HepG2 (cell line): ENCODE data around the gene RNF38. TPM values are rescaled to one million over a fixed set of nuclear protein-coding genes. Genes with fewer than 3 reads are reported as not detected.
A peak's percentile ranks its signal among the peaks of the same experiment; 100 is the strongest.

ENCODE experiments used
- ATAC-seq: fragments of 200-7000 bp; cut with Tn5 transposase; 3 replicates; pipeline ENCODE4 v1.9.1; 2020; ENCODE audit warnings: mild to moderate bottlenecking, moderate library complexity
- BruUV-seq: library from RNA; stranded (reverse); fragments of 400-500 nt; replicated peaks from 2 replicates; lab custom pipeline; 2021; lab: Mats Ljungman, UMichigan
- CTCF ChIA-PET: fragments of 300-600 bp; formaldehyde crosslinking; extraction: SDS; loops from one replicate; lab custom pipeline; 2021; ENCODE audit warnings: low total read pairs, inconsistent platforms, low intra/inter-chr PET ratio; lab: Yijun Ruan, JAX
- POLR2A ChIA-PET: fragments of 350-600 bp; sonication (Branson Sonifier 250); formaldehyde crosslinking; loops from one replicate; lab custom pipeline; 2020; ENCODE audit warnings: antibody characterized with exemption, inconsistent platforms; lab: Yijun Ruan, JAX
- DNase-seq: peaks from one replicate; pipeline ENCODE4 v3.0.0-alpha.2; 2015; ENCODE audit warnings: low spot score
- FAIRE-seq: peaks from 3 replicates; lab custom pipeline; 2011; peaks lifted over from hg19 to GRCh38; lab: Jason Lieb, UNC
- H2AFZ ChIP-seq: one replicate; pipeline ENCODE4 v1.6.1; 2011; ENCODE audit warnings: low read length, inconsistent platforms
- H3K27ac ChIP-seq: fragments of 300-600 bp; 3 replicates; pipeline ENCODE4 v1.8.0; 2011; ENCODE audit warnings: mixed run types, mild to moderate bottlenecking, mixed read lengths, low read length, inconsistent platforms; ENCODE audit not compliant: insufficient read depth; ENCODE audit errors: extremely low read length
- H3K27me3 ChIP-seq, 2 experiments: fragments of 200-600 bp in 1 of 2; 2 replicates in 1 of 2; 3 replicates in 1 of 2; pipeline versions ENCODE4 v1.6.0 to v1.8.0; 2011; ENCODE audit warnings: low read length in 2 of 2, mild to moderate bottlenecking in 2 of 2, moderate library complexity in 2 of 2, inconsistent platforms in 1 of 2; ENCODE audit not compliant: insufficient read depth in 2 of 2, control insufficient read depth in 1 of 2
- H3K36me3 ChIP-seq, 2 experiments: fragments of 200-600 bp in 1 of 2; replicated peaks in 1 of 2; 2 replicates in 1 of 2; 3 replicates in 1 of 2; pipeline versions ENCODE4 v1.5.1 to v1.8.0; 2011; ENCODE audit warnings: low read length in 2 of 2, inconsistent platforms in 1 of 2; ENCODE audit not compliant: insufficient read depth in 2 of 2, control insufficient read depth in 1 of 2
- H3K4me1 ChIP-seq: 2 replicates; pipeline ENCODE4 v1.5.1; 2012; ENCODE audit warnings: low read length, inconsistent platforms; ENCODE audit not compliant: insufficient read depth
- H3K4me2 ChIP-seq: 2 replicates; pipeline ENCODE4 v1.6.0; 2011; ENCODE audit warnings: low read depth, low read length, inconsistent platforms
- H3K4me3 ChIP-seq, 3 experiments: fragments of 200-600 bp in 1 of 3; sonication (generic), shearing (Covaris generic) in 1 of 3; replicated peaks in 1 of 3; 2 replicates each; pipeline ENCODE4 v1.5.1; 2011 to 2016; ENCODE audit warnings: low read length in 3 of 3, inconsistent platforms in 2 of 3, low read depth in 2 of 3, mild to moderate bottlenecking in 2 of 3, control low read depth in 1 of 3, mixed read lengths in 1 of 3; ENCODE audit not compliant: insufficient read depth in 1 of 3
- H3K79me2 ChIP-seq: one replicate; pipeline ENCODE4 v1.6.1; 2011; ENCODE audit warnings: low read length, inconsistent platforms; ENCODE audit not compliant: insufficient read depth
- H3K9ac ChIP-seq: 2 replicates; pipeline ENCODE4 v1.6.0; 2011; ENCODE audit warnings: mild to moderate bottlenecking, low read depth, low read length, inconsistent platforms; ENCODE audit not compliant: insufficient read depth
- H3K9me3 ChIP-seq: 2 replicates; pipeline ENCODE4 v1.5.1; 2012; ENCODE audit warnings: mild to moderate bottlenecking, low read length
- H4K20me1 ChIP-seq: 2 replicates; pipeline ENCODE4 v1.6.0; 2011; ENCODE audit warnings: inconsistent platforms, mild to moderate bottlenecking, low read length, moderate library complexity; ENCODE audit not compliant: insufficient read depth
- ASH2L ChIP-seq: fragments of 300-600, 200-600 bp; sonication (generic); IDR thresholded peaks from 2 replicates; pipeline ENCODE4 v1.7.0; 2017; ENCODE audit warnings: low read depth, mild to moderate bottlenecking, moderate library complexity, mixed read lengths, low read length; ENCODE audit not compliant: insufficient read length
- ETV5 ChIP-seq: IDR thresholded peaks from 2 replicates; pipeline ENCODE4 v1.6.1; 2018; ENCODE audit warnings: missing biosample characterization, missing genetic modification reagents, inconsistent platforms, borderline replicate concordance
- GLI4 ChIP-seq: sonication (generic); formaldehyde crosslinking; IDR thresholded peaks from 2 replicates; pipeline ENCODE4 v1.5.1; 2020; ENCODE audit warnings: missing genetic modification reagents, mild to moderate bottlenecking, moderate library complexity, borderline replicate concordance
- HHEX ChIP-seq: IDR thresholded peaks from 2 replicates; pipeline ENCODE4 v1.6.1; 2016; ENCODE audit warnings: control low read depth
- KMT2A ChIP-seq: sonication (generic); formaldehyde crosslinking; IDR thresholded peaks from 2 replicates; pipeline ENCODE4 v1.4.0; 2020; ENCODE audit warnings: missing genetic modification reagents
- MXD4 ChIP-seq: IDR thresholded peaks from 2 replicates; pipeline ENCODE4 v1.6.1; 2016; ENCODE audit warnings: mild to moderate bottlenecking, missing biosample characterization, missing genetic modification reagents
- RXRB ChIP-seq: IDR thresholded peaks from 2 replicates; pipeline ENCODE4 v1.6.1; 2016; ENCODE audit warnings: borderline replicate concordance, missing genetic modification reagents, missing compliant biosample characterization
- SIN3A ChIP-seq: IDR thresholded peaks from 2 replicates; pipeline ENCODE4 v1.6.1; 2011; ENCODE audit warnings: low read depth, mild to moderate bottlenecking, control low read depth, low read length, borderline replicate concordance
- SKI ChIP-seq: fragments of 450-650 bp; IDR thresholded peaks from one replicate; pipeline ENCODE4 v1.6.1; 2018; ENCODE audit warnings: mild to moderate bottlenecking; ENCODE audit not compliant: partially characterized antibody
- U2AF2 ChIP-seq: fragments of 200-400 bp; formaldehyde crosslinking; IDR thresholded peaks from 2 replicates; pipeline ENCODE4 v1.6.1; 2017; ENCODE audit warnings: low read depth, mild to moderate bottlenecking, low read length
- ZBTB3 ChIP-seq: sonication (generic); formaldehyde crosslinking; IDR thresholded peaks from 2 replicates; pipeline ENCODE4 v1.4.0; 2020; ENCODE audit warnings: low read depth, mild to moderate bottlenecking, moderate library complexity, missing genetic modification reagents, borderline replicate concordance
- ZBTB38 ChIP-seq: sonication (generic); formaldehyde crosslinking; IDR thresholded peaks from 2 replicates; pipeline ENCODE4 v1.5.1; 2020; ENCODE audit warnings: mild to moderate bottlenecking, missing genetic modification reagents
- ZNF451 ChIP-seq: sonication (generic); formaldehyde crosslinking; IDR thresholded peaks from 2 replicates; pipeline ENCODE4 v1.5.0; 2020; ENCODE audit warnings: mild to moderate bottlenecking, missing genetic modification reagents
- ZNF616 ChIP-seq: sonication (generic); formaldehyde crosslinking; IDR thresholded peaks from 2 replicates; pipeline ENCODE4 v1.5.0; 2020; ENCODE audit warnings: low read depth, mild to moderate bottlenecking, missing genetic modification reagents
- ZNF816 ChIP-seq: sonication (generic); formaldehyde crosslinking; IDR thresholded peaks from 2 replicates; pipeline ENCODE4 v1.8.0; 2022; ENCODE audit warnings: missing genetic modification reagents, mild to moderate bottlenecking, borderline replicate concordance
- ZNF841 ChIP-seq: sonication (generic); formaldehyde crosslinking; IDR thresholded peaks from 2 replicates; pipeline ENCODE4 v1.8.1; 2023; ENCODE audit warnings: missing genetic modification reagents, borderline replicate concordance
- WGBS: methylation state at CpG from one replicate; pipeline ENCODE4 v1.1.6; 2017; ENCODE audit warnings: low lambda C conversion rate; 5-methylcytosine and 5-hydroxymethylcytosine counted together
- in situ Hi-C: cut with HindIII; loops from 2 replicates; pipeline ENCODE4 v1.10.0; 2017; ENCODE audit warnings: low pct_unique_long_range_greater_than_20kb; ENCODE audit not compliant: extremely low pct_ligation_motif_present
- intact Hi-C: fragments of 100-400 bp; cut with micrococcal nuclease; formaldehyde crosslinking; loops from one replicate; pipeline ENCODE4 v1.10.0; 2022; ENCODE audit not compliant: unreplicated experiment
- polyA plus RNA-seq, 8 experiments: library from polyadenylated mRNA; depleted of rRNA in 3 of 8; stranded (reverse) in 7 of 8; unstranded in 1 of 8; fragments of >200 nt; fragmentation: Illumina TruSeq in 4 of 8; extraction: Trizol in 4 of 8; gene quantifications; 2 replicates each; pipeline versions ENCODE4 v1.2.1 to v1.2.3, GENCODE V29; 2011 to 2016; ENCODE audit warnings: low read depth in 4 of 8, missing spikeins in 1 of 8, mixed read lengths in 1 of 8; ENCODE audit not compliant: insufficient read depth in 1 of 8
- total RNA-seq, 5 experiments: library from RNA; depleted of rRNA; stranded (reverse); fragments of >200 nt; fragmentation: Illumina TruSeq; extraction: Trizol; gene quantifications; 2 replicates each; pipeline ENCODE4 v1.2.3, GENCODE V29; 2016; ENCODE audit warnings: low read depth in 1 of 5
- TF ChIP-seq, protein P1 (sequence below): sonication (generic); formaldehyde crosslinking; IDR thresholded peaks from 2 replicates; pipeline ENCODE4 v1.4.0; 2020; ENCODE audit warnings: missing genetic modification reagents, borderline replicate concordance
- TF ChIP-seq, protein P2 (sequence below): sonication (generic); formaldehyde crosslinking; IDR thresholded peaks from 2 replicates; pipeline ENCODE4 v1.8.0; 2022; ENCODE audit warnings: mild to moderate bottlenecking, missing genetic modification reagents, moderate library complexity
- TF ChIP-seq, protein P3 (sequence below): IDR thresholded peaks from 2 replicates; pipeline ENCODE4 v1.6.1; 2016; ENCODE audit warnings: low read depth, control low read depth

Gene RNF38
- total and polyA plus RNA-seq, 2 of the 13 experiments (the other 11 are each of a cell fraction or from before 2014, with no cell fraction given): 9.1 to 32.1 TPM

DNA sequence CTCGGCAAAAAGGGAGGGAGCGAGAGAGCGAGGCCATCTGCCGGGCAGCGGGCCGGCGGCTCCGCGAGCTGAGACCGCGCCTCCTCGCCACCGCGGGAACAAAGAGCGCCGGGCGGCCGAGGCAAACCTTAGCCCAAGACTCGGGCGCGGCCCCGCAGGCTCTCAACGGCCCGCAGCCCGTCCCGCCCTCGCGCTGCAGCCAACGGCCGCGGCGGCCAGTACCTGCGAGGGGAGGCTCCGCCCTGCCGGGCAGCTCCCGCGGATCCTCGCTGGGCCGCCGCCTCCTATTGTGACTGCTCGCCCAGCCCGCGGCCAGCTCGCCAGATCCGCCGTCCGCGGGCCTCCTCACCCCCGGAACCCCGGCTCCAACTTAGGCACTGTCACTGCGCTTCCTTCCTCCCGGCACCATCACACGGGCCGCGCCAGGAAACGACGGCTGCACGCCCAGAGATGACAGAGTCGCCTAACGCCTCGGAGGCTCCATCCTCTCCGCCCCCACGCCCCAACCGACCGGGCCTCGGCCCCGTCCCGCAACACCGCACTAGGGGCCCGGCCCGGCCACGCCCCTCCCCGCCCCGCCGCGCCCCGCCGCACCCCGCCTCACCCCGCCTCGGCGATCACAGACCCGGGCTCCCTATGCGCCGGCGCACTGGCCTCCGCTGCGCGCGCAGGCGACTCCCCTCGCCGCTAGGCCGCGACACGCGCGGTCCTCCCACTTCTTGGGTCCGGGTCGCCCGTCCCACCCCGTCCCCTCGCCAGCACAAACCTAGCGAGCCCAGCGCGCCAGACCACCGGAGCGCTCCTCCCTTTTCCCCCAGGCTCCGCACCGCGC lies 479 bp upstream of the RNF38 start:
- no peak for FAIRE-seq
- Histone ChIP-seq H3K4me2 (peak overlapping the region; percentile 71), H3K9me3 (no peaks in the 10 kb centered on the region), H3K4me3 (peak overlapping the region; percentile 77 to 100 (median 85)), H3K4me1 (peaks cover 28% of the 10 kb centered on the region), H3K79me2 (peaks cover 47% of the 10 kb centered on the region), H3K27ac (peak overlapping the region; percentile 84), H3K27me3 (no peaks in the 10 kb centered on the region; a peak in 1 of 5 replicates), H3K9ac (peak overlapping the region; percentile 76), H4K20me1 (0 out of 2 replicates have a peak, but pooled peaks cover 2% of the 10 kb centered on the region), H2AFZ (no peak overlapping the region), H3K36me3 (peaks cover 0 to 6% of the 10 kb centered on the region in 2 experiments; a peak in 1 of 5 replicates)
- no TSS peak for BruUV-seq
- peak; percentile 88 for ATAC-seq
- intact Hi-C loops (loop anchor here (10.0 kb wide), 1 partner anchor 84 kb away; no protein-coding TSS in a partner anchor), in situ Hi-C loops (no loop called here)
- DNase-seq: peak; percentile 77
- CTCF ChIA-PET: no interaction called here
- WGBS: 0% methylated on average over 1 of the region's 111 CpGs
- POLR2A ChIA-PET: interaction anchor here (1.0 to 2.4 kb wide), 6 partner anchors 8 to 142 kb away, joined by 4 to 11 read pairs (median 6); partner anchors contain the start of gene GNE
- peak; percentile 32; the same call in 1 of the 2 replicates for TF ChIP-seq ZNF816 (CRISPR knock-in tag)
- peak; percentile 70 for TF ChIP-seq ZNF451 (CRISPR knock-in tag)
- peak; percentile 58; the same call in 1 of the 2 replicates for TF ChIP-seq KMT2A
- TF ChIP-seq HHEX (CRISPR knock-in tag): no peak
- 0 out of 2 replicates have a peak, but pooled peaks have one; percentile 53 for TF ChIP-seq ZBTB3 (CRISPR knock-in tag)
- TF ChIP-seq, protein P1, sequence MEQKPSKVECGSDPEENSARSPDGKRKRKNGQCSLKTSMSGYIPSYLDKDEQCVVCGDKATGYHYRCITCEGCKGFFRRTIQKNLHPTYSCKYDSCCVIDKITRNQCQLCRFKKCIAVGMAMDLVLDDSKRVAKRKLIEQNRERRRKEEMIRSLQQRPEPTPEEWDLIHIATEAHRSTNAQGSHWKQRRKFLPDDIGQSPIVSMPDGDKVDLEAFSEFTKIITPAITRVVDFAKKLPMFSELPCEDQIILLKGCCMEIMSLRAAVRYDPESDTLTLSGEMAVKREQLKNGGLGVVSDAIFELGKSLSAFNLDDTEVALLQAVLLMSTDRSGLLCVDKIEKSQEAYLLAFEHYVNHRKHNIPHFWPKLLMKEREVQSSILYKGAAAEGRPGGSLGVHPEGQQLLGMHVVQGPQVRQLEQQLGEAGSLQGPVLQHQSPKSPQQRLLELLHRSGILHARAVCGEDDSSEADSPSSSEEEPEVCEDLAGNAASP (CRISPR knock-in tag): 0 out of 2 replicates have a peak, but pooled peaks have one; percentile 24
- 0 out of 2 replicates have a peak, but pooled peaks have one; percentile 4 for TF ChIP-seq RXRB (CRISPR knock-in tag)
- TF ChIP-seq U2AF2: no peak
- TF ChIP-seq ZNF616 (CRISPR knock-in tag): 0 out of 2 replicates have a peak, but pooled peaks have one; percentile 71
- peak; percentile 20 for TF ChIP-seq SKI
- 0 out of 2 replicates have a peak, but pooled peaks have one; percentile 58 for TF ChIP-seq GLI4 (CRISPR knock-in tag)
- TF ChIP-seq SIN3A: peak; percentile 81; the same call in 1 of the 2 replicates
- TF ChIP-seq, protein P2, sequence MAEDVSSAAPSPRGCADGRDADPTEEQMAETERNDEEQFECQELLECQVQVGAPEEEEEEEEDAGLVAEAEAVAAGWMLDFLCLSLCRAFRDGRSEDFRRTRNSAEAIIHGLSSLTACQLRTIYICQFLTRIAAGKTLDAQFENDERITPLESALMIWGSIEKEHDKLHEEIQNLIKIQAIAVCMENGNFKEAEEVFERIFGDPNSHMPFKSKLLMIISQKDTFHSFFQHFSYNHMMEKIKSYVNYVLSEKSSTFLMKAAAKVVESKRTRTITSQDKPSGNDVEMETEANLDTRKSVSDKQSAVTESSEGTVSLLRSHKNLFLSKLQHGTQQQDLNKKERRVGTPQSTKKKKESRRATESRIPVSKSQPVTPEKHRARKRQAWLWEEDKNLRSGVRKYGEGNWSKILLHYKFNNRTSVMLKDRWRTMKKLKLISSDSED (CRISPR knock-in tag): no peak
- TF ChIP-seq, protein P3, sequence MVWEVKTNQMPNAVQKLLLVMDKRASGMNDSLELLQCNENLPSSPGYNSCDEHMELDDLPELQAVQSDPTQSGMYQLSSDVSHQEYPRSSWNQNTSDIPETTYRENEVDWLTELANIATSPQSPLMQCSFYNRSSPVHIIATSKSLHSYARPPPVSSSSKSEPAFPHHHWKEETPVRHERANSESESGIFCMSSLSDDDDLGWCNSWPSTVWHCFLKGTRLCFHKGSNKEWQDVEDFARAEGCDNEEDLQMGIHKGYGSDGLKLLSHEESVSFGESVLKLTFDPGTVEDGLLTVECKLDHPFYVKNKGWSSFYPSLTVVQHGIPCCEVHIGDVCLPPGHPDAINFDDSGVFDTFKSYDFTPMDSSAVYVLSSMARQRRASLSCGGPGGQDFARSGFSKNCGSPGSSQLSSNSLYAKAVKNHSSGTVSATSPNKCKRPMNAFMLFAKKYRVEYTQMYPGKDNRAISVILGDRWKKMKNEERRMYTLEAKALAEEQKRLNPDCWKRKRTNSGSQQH: peak; percentile 58; the same call in 1 of the 2 replicates
- TF ChIP-seq ASH2L: peak; percentile 69
- peak; percentile 60 for TF ChIP-seq MXD4 (CRISPR knock-in tag)
- peak; percentile 46; the same call in 1 of the 2 replicates for TF ChIP-seq ZBTB38 (CRISPR knock-in tag)
- no peak; the same call in 1 of the 2 replicates for TF ChIP-seq ETV5 (CRISPR knock-in tag)
- no peak for TF ChIP-seq ZNF841 (CRISPR knock-in tag)
